Stimulated activated CD8-positive, alpha-beta memory T cell treated with anti-CD3 and anti-CD28 coated beads, Interleukin-4, amount 100 ng/mL, for 4 hours (primary cell): ENCODE measurements around the gene FN1.

ENCODE experiments used
- DNase-seq, 2 donors: peaks; one replicate each; pipeline ENCODE4 v3.0.0-alpha.2; 2020; ENCODE audit warnings: low read depth in 2 of 2, low spot score in 1 of 2

FN1 gene

GRCh38 chr2:215388002-215388728 is 47.7 kb downstream of the FN1 start:
- no peak for DNase-seq

GRCh38 chr2:215386566-215386965 is 49.3 kb downstream of the FN1 start:
- no peak for DNase-seq

GRCh38 chr2:215384710-215385109 is 51.2 kb downstream of the FN1 start:
- no peak for DNase-seq

GRCh38 chr2:215383652-215384279 is 52.1 kb downstream of the FN1 start:
- no peak for DNase-seq

GRCh38 chr2:215382480-215382879 is 53.4 kb downstream of the FN1 start:
- no peak for DNase-seq

GRCh38 chr2:215382011-215382410 is 53.9 kb downstream of the FN1 start:
- no peak for DNase-seq

- DNase-seq, result no peak
Observed at GRCh38 chr2:215380699-215381098, 55.2 kb downstream of the FN1 start.

- no peak for DNase-seq
Observed at GRCh38 chr2:215379948-215380347, 55.9 kb downstream of the FN1 start.

GRCh38 chr2:215379039-215379438 is 56.8 kb downstream of the FN1 start:
- DNase-seq, result no peak

- no peak for DNase-seq
Observed at GRCh38 chr2:215378045-215378444, 57.8 kb downstream of the FN1 start.

GRCh38 chr2:215377283-215377682 is 58.6 kb downstream of the FN1 start:
- DNase-seq, result no peak

- no peak for DNase-seq
Observed at GRCh38 chr2:215376103-215376780, 59.6 kb downstream of the FN1 start.

- no peak for DNase-seq
Observed at GRCh38 chr2:215375467-215375830, 60.4 kb downstream of the FN1 start.

- no peak for DNase-seq
Observed at GRCh38 chr2:215374642-215375466, 61.0 kb downstream of the FN1 start.

GRCh38 chr2:215374002-215374401 is 61.9 kb downstream of the FN1 start:
- DNase-seq, result no peak

GRCh38 chr2:215372968-215373649 is 62.8 kb downstream of the FN1 start:
- DNase-seq, result no peak

GRCh38 chr2:215371915-215372897 is 63.7 kb downstream of the FN1 start:
- no peak for DNase-seq

- no peak for DNase-seq
Observed at GRCh38 chr2:215370112-215370965, 65.5 kb downstream of the FN1 start.
